HUES48 (cell line): ENCODE results near the gene SP3.
"Not testable (repeated sequence)": the region's sequence is repeated elsewhere in the genome, so short reads cannot be mapped to it uniquely, and the experiment has no call there.

Experiments used
- H3K27ac ChIP-seq: one replicate; pipeline ENCODE4 v1.7.0; 2013; ENCODE audit warnings: low read depth, low read length, inconsistent platforms
- H3K27me3 ChIP-seq: 2 replicates; pipeline ENCODE4 v1.6.1; 2013; ENCODE audit warnings: mild to moderate bottlenecking, low read length; ENCODE audit not compliant: control insufficient read depth, insufficient read depth
- H3K36me3 ChIP-seq: 2 replicates; pipeline ENCODE4 v1.6.1; 2013; ENCODE audit warnings: low read length; ENCODE audit not compliant: control insufficient read depth, insufficient read depth
- H3K4me1 ChIP-seq: 2 replicates; pipeline ENCODE4 v1.6.1; 2013; ENCODE audit warnings: mild to moderate bottlenecking, low read length; ENCODE audit not compliant: control insufficient read depth, insufficient read depth
- H3K4me3 ChIP-seq: 2 replicates; pipeline ENCODE4 v1.5.1; 2013; ENCODE audit warnings: mild to moderate bottlenecking, low read depth, low read length
- H3K9ac ChIP-seq: 2 replicates; pipeline ENCODE4 v1.6.1; 2013; ENCODE audit warnings: mild to moderate bottlenecking, low read depth, low read length, moderate library complexity
- H3K9me3 ChIP-seq: 2 replicates; pipeline ENCODE4 v1.6.1; 2013; ENCODE audit warnings: low read length; ENCODE audit not compliant: control insufficient read depth, insufficient read depth

Gene SP3

DNA sequence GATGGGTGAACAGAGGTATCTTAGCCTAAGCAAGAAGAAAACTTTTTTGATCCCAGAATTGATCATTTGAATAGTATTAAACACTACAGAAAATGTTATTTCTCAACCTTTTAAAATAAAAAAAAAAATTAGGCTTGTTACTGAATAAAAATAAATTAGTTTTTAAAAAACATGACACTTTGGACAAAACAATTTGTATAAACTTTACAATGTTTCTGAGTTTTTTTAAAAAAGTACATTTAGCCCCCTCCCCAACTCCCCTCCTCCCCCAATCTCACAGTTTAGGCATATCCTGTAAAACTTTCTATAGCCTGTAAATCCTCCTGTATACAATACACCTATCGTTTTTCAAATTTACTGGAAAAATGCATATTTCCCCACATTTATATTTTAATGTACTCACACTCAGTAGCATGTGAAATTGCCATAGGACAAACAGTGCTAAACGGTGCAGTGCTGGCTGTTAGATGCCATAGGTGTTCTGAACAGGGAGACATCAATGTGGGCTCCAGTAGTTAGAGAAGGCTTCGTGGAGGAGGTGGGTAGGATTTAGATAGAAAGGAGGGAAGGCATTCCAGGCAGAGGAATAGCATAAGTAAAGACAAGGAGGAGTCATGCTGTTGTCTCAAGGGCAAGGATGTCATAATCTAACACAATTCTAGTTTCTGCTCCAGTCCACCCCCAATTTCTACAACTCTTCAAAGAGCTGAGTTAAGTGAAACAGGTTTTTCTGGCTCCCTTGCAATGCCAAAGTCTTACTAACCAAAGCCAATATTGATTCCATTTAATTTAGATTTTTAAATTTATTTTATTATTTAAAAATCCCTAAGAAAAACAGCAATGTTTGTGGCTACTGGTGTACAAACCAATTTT is 50.9 kb downstream of the SP3 start:
- H3K27me3 ChIP-seq: no peaks in the 10 kb centered on the region
- H3K9ac ChIP-seq: no peak overlapping the region
- peaks cover 7% of the 10 kb centered on the region; the same call in 1 of the 2 replicates for H3K4me1 ChIP-seq
- no peak overlapping the region for H3K4me3 ChIP-seq
- no peaks in the 10 kb centered on the region for H3K9me3 ChIP-seq
- H3K27ac ChIP-seq: no peak overlapping the region
- peaks cover 72% of the 10 kb centered on the region for H3K36me3 ChIP-seq

DNA sequence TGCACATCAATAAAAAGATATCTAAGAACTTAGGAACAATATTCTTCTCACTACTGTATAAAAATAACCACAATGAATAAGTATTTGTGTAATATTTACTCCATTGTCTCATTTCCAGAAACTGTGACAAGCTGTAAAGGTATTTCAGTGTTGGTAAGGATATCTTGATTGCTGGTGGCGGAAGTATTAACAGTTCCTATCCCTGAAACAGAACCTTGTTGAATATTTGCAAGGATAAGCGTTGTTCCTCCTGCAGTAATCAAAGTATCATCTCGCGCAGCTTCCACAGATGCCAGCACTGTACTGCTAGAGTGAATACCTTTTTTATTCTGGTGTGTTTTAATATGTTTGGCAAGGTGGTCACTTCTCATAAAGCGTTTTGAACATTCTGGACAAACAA is 55.3 kb downstream of the SP3 start:
- Histone ChIP-seq H3K9me3 (no peaks in the 10 kb centered on the region), H3K4me3 (no peak overlapping the region), H3K27me3 (no peaks in the 10 kb centered on the region), H3K9ac (no peak overlapping the region), H3K4me1 (peaks cover 5% of the 10 kb centered on the region; the same call in 1 of the 2 replicates), H3K27ac (no peak overlapping the region), H3K36me3 (peaks cover 88% of the 10 kb centered on the region)

DNA sequence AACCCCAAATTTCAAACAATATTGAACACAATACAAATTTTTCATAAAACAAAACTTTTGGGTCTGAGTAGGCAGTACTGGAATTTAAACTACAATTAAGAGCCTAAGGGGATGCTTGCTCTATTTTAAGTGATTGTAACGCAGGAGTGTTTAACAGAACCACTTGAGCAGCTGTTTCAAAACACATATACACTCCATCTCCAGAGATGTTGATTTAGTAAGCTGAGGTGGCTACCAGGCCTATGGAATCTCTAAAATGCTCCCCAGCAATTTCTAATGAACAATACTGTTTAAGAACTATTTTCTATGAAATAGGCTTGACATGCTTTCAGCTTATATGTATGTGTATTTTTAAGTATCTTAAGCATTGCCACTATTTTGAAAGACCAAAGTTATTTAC is 58.5 kb downstream of the SP3 start:
- no peaks in the 10 kb centered on the region for H3K27me3 ChIP-seq
- no peak overlapping the region for H3K4me3 ChIP-seq
- no peaks in the 10 kb centered on the region for H3K9me3 ChIP-seq
- H3K4me1 ChIP-seq: no peaks in the 10 kb centered on the region
- no peak overlapping the region for H3K27ac ChIP-seq
- no peak overlapping the region for H3K9ac ChIP-seq
- peaks cover 72% of the 10 kb centered on the region for H3K36me3 ChIP-seq

DNA sequence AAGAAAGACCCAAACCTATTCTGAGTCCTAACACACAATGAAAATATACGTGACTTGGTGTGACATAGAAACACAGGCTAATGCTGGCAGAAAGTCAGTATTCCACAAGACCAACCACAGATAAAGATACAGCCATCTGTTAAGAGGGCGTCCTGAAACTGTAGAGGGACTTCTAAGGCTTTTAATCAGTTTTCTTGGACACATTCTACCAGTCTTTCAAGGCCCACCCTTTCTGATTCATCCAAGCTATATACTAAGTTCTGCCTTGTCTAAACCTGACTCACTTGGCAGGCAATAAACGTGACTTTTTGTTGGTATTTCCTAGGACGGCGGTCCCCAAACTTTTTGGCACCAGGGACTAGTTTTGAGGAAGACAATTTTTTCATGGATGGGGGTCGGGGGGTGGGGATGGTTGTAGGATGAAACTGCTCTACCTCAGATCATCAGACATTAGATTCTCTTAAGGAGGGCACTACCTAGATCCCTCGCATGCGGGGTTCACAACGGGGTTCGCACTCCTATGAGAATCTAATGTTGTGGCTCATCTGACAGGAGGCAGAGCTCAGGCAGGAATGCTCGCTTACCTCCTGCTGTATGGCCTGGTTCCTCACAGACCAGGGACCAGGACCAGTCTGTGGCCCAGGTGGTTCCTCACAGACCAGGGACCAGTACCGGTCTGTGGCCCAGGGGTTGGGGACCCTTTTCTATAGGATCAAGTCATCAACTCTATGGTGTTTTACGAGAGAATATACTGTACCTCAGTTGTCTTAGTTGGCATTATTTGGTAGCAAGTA is 61.4 kb downstream of the SP3 start:
- Histone ChIP-seq H3K4me1 (no peaks in the 10 kb centered on the region), H3K9me3 (no peaks in the 10 kb centered on the region), H3K4me3 (no peak overlapping the region), H3K36me3 (peaks cover 45% of the 10 kb centered on the region), H3K9ac (no peak overlapping the region), H3K27ac (no peak overlapping the region), H3K27me3 (no peaks in the 10 kb centered on the region)

DNA sequence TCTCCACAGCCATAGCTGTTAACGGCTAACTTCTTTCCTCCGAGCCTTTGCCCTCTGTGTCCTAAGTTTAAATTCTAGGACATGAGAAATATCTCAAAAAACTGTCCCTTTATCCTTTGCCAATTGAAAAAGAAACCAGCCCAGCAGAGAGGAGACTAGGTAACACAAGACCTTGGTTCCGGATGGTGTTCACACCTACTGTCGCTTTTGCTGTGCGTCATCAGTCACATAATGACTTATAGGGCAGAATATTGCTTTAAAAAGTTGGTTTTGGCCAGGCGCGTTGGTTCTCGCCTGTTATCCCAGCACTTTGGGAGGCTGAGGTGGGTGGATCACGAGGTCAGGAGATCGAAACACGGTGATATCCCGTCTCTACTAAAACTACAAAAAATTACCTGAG is 66.2 kb downstream of the SP3 start:
- no peaks in the 10 kb centered on the region for H3K27me3 ChIP-seq
- no peak overlapping the region for H3K9ac ChIP-seq
- no peak overlapping the region for H3K27ac ChIP-seq
- no peaks in the 10 kb centered on the region for H3K9me3 ChIP-seq
- H3K4me1 ChIP-seq: no peaks in the 10 kb centered on the region
- no peak overlapping the region for H3K4me3 ChIP-seq
- no peaks in the 10 kb centered on the region for H3K36me3 ChIP-seq

DNA sequence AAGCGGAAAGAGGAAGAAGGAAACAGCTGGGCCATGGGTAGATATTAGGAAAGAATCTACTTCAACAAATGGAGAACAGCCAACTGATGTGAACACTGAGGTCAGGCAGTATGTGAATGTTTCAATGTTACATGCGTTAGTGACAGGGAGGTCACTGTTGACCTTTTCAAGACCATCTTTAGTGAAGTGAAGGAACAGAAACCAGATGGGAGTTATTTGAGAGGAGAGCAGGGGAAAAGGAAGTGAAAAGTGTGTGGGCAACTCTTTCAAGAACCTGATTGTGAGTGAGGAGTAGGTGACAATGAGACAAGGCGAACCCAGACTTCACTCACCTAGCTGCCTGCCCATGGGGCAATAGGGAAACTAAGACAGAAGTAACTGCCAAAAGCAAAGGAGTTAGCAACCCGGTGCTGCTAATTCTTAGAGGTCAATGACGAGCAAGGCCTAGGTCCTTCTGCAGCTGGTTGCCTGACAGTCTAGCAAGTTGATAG is 67.0 kb downstream of the SP3 start:
- H3K4me3 ChIP-seq: no peak overlapping the region
- no peaks in the 10 kb centered on the region for H3K9me3 ChIP-seq
- H3K9ac ChIP-seq: no peak overlapping the region
- H3K4me1 ChIP-seq: no peaks in the 10 kb centered on the region
- H3K36me3 ChIP-seq: no peaks in the 10 kb centered on the region
- no peak overlapping the region for H3K27ac ChIP-seq
- no peaks in the 10 kb centered on the region for H3K27me3 ChIP-seq

DNA sequence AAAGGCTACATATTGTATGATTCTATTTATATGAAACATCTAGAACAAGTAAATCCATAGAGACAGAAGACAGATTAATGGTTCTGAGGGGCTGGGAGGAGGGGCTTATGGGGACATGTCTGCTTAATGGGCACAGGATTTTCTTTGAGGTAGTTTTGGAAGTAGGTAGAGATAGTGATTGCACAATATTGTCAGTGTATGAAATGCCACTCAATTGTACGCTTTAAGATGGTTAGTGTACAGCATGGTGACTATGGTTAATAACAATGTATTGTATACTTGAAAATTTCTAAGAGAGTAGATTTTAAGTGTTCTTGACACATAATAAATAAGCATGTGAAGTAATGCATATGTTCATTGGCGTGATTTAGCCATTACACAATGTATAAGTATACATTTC is 68.4 kb downstream of the SP3 start:
- H3K27ac ChIP-seq: no peak overlapping the region
- no peaks in the 10 kb centered on the region for H3K27me3 ChIP-seq
- H3K4me1 ChIP-seq: no peaks in the 10 kb centered on the region
- H3K36me3 ChIP-seq: no peaks in the 10 kb centered on the region
- no peak overlapping the region for H3K9ac ChIP-seq
- no peaks in the 10 kb centered on the region for H3K9me3 ChIP-seq
- no peak overlapping the region for H3K4me3 ChIP-seq

DNA sequence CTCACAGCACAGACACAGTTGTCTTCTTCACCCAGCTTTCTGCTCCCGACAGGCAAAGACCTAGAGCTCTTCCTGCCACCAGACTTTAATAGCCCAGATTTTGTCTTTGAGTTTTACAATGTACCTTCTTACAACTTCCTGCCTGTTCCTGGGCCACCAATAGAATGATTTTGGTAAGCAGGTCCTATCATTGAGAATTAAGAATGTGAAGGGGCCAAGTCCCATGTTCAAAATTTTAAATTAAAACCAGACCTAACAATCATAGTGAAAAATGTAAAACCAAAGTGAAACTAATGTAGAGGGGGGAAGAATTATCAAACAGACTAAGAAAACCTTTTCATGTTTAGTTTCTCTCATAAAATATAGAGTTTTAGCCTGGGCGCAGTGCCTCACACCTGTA is 72.8 kb downstream of the SP3 start:
- Histone ChIP-seq H3K27me3 (no peaks in the 10 kb centered on the region), H3K9ac (no peak overlapping the region), H3K9me3 (peaks cover 18% of the 10 kb centered on the region), H3K27ac (no peak overlapping the region), H3K4me3 (no peak overlapping the region), H3K36me3 (no peaks in the 10 kb centered on the region), H3K4me1 (no peaks in the 10 kb centered on the region)

DNA sequence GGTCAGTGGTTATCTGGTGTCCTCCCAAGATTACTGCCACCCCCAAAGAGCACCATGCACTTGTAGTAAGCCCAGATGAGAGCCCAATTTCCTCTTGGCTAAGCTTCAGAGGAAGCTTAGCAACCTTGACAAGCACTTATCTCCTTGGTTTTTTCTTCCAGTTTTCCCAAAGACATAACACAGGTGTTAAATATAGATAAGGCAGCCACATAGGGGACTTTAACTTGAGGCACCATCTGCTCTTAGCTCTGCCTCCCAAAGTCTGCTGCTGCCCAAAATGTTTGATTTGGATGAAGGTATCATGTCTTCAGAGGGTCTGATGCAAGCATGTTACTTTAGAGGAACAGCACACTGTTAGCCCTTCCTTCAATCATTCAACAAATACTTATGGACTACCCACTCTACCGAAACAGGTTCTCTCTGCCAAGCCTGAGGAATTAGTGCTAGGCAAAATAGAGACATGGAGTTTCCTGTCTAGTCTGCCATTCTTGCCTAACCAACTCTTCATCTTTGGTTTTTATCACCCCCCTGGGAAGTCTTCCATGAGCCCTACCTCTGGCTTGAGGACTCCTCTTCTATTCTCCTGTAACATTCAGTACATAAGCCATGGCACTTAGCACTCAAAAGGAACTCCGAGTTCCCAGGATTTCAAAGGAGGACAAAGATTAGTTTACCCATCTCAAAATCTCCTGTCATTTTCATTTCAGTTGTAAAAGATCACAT is 73.7 kb downstream of the SP3 start:
- no peak overlapping the region for H3K4me3 ChIP-seq

DNA sequence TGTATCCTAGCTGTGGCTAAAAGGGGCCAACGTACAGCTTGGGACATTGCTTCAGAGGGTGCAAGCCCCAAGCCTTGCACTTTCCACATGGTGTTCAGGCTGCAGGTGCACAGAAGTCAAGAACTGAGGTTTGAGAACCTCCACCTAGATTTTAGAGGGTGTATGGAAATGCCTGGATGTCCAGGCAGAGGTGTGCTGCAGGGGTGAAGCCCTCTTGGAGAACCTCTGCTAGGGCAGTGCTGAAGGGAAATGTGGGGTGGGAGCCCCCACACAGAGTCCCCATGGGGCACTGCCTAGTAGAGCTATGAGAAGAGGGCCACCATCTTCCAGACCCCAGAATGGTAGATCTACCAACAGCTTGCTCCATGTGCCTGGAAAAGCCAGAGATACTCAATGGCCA is 75.7 kb downstream of the SP3 start:
- not testable (repeated sequence) for H3K36me3 ChIP-seq, H3K4me3 ChIP-seq, H3K4me1 ChIP-seq, H3K27me3 ChIP-seq, H3K9ac ChIP-seq, H3K27ac ChIP-seq
- peaks cover 18% of the 10 kb centered on the region for H3K9me3 ChIP-seq

More for the DNA sequence above, 73.7 kb downstream of the SP3 start:
- Histone ChIP-seq H3K27me3 (no peaks in the 10 kb centered on the region), H3K4me1 (no peaks in the 10 kb centered on the region), H3K9ac (no peak overlapping the region), H3K9me3 (peaks cover 18% of the 10 kb centered on the region), H3K27ac (no peak overlapping the region), H3K36me3 (no peaks in the 10 kb centered on the region)
